Measurements from ENCODE around the gene AP1M1.

AP1M1 gene

DNA sequence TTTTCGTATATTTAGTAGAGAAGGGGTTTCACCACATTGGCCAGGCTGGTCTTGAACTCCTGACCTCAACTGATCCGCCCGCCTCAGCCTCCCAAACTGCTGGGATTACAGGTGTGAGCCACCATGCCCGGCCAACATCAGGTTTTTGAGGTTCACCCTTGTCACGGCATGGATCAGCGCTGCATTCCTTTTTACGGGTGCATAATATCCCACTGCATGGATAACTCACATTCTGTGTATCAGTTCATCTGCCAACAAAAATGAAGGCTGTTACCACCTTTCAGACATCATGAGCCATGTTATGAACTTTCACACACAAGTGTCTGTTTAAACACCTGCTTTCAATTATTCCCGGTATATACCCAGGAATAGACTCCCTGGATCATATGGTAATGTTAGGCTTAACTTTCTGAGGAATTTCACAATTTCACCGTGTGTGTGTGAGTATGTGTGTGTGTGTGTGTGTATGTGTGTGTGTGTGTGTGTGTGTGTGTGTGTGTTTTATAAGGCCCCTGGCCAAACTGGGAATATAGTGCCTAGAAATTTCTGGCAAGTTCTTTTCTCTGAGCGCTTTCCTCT lies 52.2 kb downstream of the AP1M1 start:
- no peak overlapping the region for H3K4me3 ChIP-seq (ENCODE audit: control insufficient read depth, low read depth, low read length)
- DNase-seq (ENCODE audit: low read depth), result peak; percentile 69
- TF ChIP-seq, protein P1, sequence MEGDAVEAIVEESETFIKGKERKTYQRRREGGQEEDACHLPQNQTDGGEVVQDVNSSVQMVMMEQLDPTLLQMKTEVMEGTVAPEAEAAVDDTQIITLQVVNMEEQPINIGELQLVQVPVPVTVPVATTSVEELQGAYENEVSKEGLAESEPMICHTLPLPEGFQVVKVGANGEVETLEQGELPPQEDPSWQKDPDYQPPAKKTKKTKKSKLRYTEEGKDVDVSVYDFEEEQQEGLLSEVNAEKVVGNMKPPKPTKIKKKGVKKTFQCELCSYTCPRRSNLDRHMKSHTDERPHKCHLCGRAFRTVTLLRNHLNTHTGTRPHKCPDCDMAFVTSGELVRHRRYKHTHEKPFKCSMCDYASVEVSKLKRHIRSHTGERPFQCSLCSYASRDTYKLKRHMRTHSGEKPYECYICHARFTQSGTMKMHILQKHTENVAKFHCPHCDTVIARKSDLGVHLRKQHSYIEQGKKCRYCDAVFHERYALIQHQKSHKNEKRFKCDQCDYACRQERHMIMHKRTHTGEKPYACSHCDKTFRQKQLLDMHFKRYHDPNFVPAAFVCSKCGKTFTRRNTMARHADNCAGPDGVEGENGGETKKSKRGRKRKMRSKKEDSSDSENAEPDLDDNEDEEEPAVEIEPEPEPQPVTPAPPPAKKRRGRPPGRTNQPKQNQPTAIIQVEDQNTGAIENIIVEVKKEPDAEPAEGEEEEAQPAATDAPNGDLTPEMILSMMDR (conservative IDR thresholded peaks at IDR 0.05; ENCODE audit: control insufficient read depth, insufficient read depth, low read depth, low read length), result no peak

DNA sequence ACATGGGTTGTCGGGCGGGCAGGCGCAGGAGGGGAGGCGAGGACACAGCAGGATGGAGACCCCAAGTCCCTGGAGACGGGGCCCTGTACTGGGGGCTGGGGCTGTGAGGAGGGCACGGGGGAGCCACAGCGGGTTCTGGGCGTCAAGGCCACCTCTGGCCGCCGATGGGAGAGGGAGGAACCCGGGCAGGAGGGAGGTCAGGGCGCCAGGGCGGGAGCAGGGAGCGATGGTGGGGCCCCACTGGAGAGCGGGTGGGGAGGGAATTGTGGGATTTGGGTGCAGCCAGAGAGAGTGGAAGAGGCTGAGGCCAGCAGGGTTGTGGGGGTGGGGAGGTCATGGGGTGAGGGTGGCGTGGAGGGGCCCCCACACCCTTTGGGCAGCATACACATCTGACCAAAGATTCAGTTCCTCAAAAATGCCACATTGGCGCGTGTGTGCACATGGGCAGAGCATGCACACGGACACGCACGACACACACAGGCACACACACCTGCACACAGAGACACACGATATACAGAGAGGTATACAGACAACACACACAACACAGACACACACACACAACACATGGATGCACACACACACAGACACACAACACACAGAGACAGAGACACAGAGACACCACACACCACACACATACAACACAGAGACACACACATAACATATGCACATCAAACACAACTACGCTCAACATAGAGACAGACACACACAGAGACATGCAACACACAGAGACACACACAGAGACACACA lies 54.9 kb downstream of the AP1M1 start:
- TF ChIP-seq, protein P1 (conservative IDR thresholded peaks at IDR 0.05; ENCODE audit: control insufficient read depth, insufficient read depth, low read depth, low read length), result no peak
- no peak overlapping the region for H3K4me3 ChIP-seq (ENCODE audit: control insufficient read depth, low read depth, low read length)
- DNase-seq (ENCODE audit: low read depth), result no peak

DNA sequence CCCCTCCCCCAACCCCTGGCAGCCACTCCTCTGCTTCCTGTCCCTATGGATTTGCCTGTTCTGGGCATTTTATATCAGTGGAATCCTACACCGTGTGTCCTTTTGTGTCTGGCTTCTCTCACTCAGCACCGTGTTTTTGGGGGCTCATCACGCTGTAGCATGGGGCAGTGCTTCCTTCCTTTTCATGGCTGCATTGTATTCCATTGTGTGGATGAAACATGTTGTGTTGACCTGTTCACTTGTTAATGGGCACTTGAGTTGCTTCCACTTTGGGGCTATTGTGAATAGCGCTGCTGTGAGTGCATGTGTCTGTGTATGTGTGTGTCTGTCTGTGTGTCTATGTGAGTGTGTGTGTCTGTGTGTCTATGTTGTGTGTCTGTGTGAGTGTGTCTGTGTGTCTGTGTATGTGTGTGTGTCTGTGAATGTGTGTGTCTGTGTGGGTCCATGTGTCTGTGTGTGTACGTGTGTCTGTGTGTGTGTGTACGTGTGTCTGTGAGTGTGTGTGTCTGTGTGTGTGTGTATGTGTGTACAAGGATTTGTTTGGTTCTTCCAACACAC lies 57.2 kb downstream of the AP1M1 start:
- no peak overlapping the region for H3K4me3 ChIP-seq (ENCODE audit: control insufficient read depth, low read depth, low read length)
- no peak for DNase-seq (ENCODE audit: low read depth)
- TF ChIP-seq, protein P1 (conservative IDR thresholded peaks at IDR 0.05; ENCODE audit: control insufficient read depth, insufficient read depth, low read depth, low read length), result no peak

DNA sequence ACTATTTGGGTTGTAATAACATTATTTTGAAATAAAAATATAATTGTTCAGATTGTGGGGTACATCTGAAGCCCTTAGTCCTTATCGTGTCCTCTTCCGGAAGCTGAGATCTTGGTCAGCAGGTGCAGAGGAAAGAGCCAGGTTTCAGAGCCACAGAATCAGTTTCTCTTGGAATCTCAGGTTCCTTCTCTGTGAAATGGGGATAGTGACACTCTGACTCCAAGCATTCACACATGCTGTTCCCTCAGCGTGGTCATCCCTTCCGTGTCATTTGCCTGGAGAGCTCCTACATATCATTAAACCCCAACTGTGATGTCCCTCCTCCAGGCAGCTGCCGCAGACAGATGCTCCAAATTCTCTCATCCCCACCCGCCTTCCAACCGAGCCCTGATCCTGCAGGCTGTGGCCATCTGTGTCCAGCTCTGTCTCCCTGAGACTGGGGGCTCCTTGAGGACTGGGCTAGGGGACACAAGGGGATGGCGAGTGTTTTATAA lies 59.8 kb downstream of the AP1M1 start:
- no peak for DNase-seq (ENCODE audit: low read depth)
- no peak overlapping the region for H3K4me3 ChIP-seq (ENCODE audit: control insufficient read depth, low read depth, low read length)
- TF ChIP-seq, protein P1 (conservative IDR thresholded peaks at IDR 0.05; ENCODE audit: control insufficient read depth, insufficient read depth, low read depth, low read length), result no peak

DNA sequence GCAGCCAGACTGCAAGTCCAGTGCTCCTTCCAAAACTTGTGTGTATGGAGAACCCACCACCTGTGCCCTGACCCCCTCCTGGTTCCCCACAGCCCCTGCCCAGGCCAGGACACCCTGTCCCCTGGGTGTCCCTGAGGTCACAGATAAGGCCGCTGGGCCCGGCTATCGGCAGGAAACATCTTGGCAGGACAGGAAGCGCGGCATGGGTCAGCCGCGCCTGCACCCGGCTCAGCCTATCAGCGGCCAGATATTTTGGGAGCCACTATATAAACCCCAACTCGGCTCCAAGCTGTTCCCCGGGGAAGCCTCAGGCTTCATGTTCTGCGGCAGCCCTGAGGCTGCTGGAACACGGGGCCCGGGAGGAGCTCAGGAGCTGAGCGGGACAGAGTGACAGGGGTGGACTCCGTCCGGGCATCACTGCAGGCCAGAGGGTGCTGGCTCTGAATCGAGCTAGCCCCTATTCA lies 60.8 kb downstream of the AP1M1 start:
- H3K4me3 ChIP-seq (ENCODE audit: control insufficient read depth, low read depth, low read length), result no peak overlapping the region
- no peak for DNase-seq (ENCODE audit: low read depth)
- TF ChIP-seq, protein P1 (conservative IDR thresholded peaks at IDR 0.05; ENCODE audit: control insufficient read depth, insufficient read depth, low read depth, low read length), result no peak

DNA sequence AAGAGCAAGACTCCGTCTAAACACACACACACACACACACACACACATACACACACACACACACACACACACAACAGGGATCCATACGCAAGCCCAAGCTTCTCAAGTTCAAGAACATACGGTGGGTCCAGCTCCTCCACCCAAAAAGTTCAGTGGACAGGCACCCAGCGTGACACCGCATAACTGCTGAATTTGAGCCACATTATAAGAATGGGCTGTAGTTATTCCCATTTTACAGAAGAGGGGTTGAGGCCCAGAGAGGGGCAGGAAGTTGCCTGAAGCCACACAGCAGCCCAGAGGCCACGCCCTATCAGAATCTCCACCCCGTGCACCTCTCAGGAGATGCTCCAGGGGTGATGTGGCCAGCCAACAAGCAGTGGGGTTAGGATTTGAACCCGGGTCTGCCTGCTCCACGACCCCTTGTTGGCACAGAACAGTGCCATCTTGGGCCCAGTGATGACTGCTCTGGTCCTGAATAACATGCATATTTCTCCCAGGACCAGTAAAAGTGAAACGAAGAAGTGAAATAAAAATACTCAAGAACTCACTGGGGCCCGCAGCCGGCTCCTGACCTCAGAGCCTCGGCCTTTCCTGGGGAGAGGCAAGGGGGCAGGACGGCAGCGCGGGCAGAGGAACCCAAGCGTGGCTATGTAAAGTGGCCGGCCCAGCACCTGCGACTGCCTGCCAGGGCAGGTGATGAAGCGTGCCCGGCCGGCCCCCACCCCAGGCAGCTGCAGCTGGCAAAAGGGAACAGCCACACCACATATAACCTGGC lies 61.9 kb downstream of the AP1M1 start:
- DNase-seq (ENCODE audit: low read depth), result no peak
- no peak overlapping the region for H3K4me3 ChIP-seq (ENCODE audit: control insufficient read depth, low read depth, low read length)

More for the DNA sequence above, 61.9 kb downstream of the AP1M1 start:
- TF ChIP-seq, protein P1 (conservative IDR thresholded peaks at IDR 0.05; ENCODE audit: control insufficient read depth, insufficient read depth, low read depth, low read length), result no peak

Data from fibroblast of mammary gland (primary cell).